HG02943 (cell line): ENCODE results near the gene ACTR1A.

Experiments used
- ATAC-seq: cut with Tn5 transposase; IDR thresholded peaks from one replicate; pipeline ENCODE4 v1.9.1; 2021; ENCODE audit warnings: mild to moderate bottlenecking, low read depth, moderate library complexity; ENCODE audit not compliant: unreplicated experiment

ACTR1A gene

GRCh38 chr10:102432162-102432950, 70.2 kb downstream of the ACTR1A start, which contains the start of gene CUEDC2:
Gene CUEDC2, minus strand, starts transcription at chr10:102432574. Its CDS starts 7,386 bp downstream, at chr10:102425188.
- ATAC-seq = peak; percentile 83

GRCh38 chr10:102431452-102432124, 70.9 kb downstream of the ACTR1A start:
- ATAC-seq = no peak

GRCh38 chr10:102429468-102429867, 73.0 kb downstream of the ACTR1A start:
- ATAC-seq = no peak
